ENCODE data around the gene CARHSP1. TPM values are rescaled to one million over a fixed set of nuclear protein-coding genes. Genes with fewer than 3 reads are reported as not detected.

Gene CARHSP1
- total and polyA plus RNA-seq, 2 of the 4 experiments (the other 2 are of a cell fraction), result 121 to 138 TPM

- no peak for ATAC-seq (ENCODE audit: low read depth)
These were observed 40.1 kb upstream of the CARHSP1 start for GRCh38 chr16:8908810-8909468.

More at GRCh38 chr16:8908810-8909468, 40.1 kb upstream of the CARHSP1 start:
- intact Hi-C loops (cut with micrococcal nuclease), result loop anchor here (10.0 kb wide), 1 partner anchor 186 kb away; the partner anchor contains the start of gene HAPSTR1
- peaks cover 3% of the 10 kb centered on the region; the same call in 1 of the 2 replicates for H3K9me1 ChIP-seq (ENCODE audit: insufficient read depth, low read length)
- no peak overlapping the region for H4K8ac ChIP-seq (ENCODE audit: low read depth in 2 of 2, low read length in 2 of 2)
- peaks cover 56% of the 10 kb centered on the region for H3K36me3 ChIP-seq (ENCODE audit: control insufficient read depth, insufficient read depth, low read length)
- H3K27me3 ChIP-seq (ENCODE audit: control insufficient read depth, insufficient read depth, low read length), result no peaks in the 10 kb centered on the region
- no peak overlapping the region for H4K5ac ChIP-seq (ENCODE audit: low read depth, low read length)
- CTCF ChIA-PET, result interaction anchor here (0.6 to 1.5 kb wide), 3 partner anchors 10 to 100 kb away, joined by 3 to 8 read pairs (median 6); no protein-coding TSS in a partner anchor
- H2AK5ac ChIP-seq (ENCODE audit: low read depth, low read length), result no peak overlapping the region
- H3K9me3 ChIP-seq (ENCODE audit: control insufficient read depth, insufficient read depth, low read length), result no peaks in the 10 kb centered on the region
- H2BK120ac ChIP-seq (ENCODE audit: low read depth, low read length), result no peak overlapping the region
- H3K56ac ChIP-seq (ENCODE audit: extremely low read depth, insufficient read depth, low read length), result no peak overlapping the region
- no peak overlapping the region for H3K4me3 ChIP-seq (ENCODE audit: insufficient read depth, low read depth, low read length)
- no peak overlapping the region for H2AK9ac ChIP-seq (replicated peaks; ENCODE audit: low read depth, low read length, poor library complexity)
- BruUV-seq (replicated peaks), result no TSS peak
- H2BK15ac ChIP-seq (ENCODE audit: low read depth, low read length), result no peak overlapping the region
- POLR2A ChIA-PET (ENCODE audit: unreplicated experiment), result no interaction called here
- no peak overlapping the region for H2AFZ ChIP-seq (replicated peaks; ENCODE audit: low read length, poor library complexity)
- H2BK20ac ChIP-seq (ENCODE audit: low read depth, low read length), result no peak overlapping the region
- in situ Hi-C loops (cut with MboI; ENCODE audit: low sequenced_read_pairs), result loop anchor here (5.0 kb wide), 1 partner anchor 98 kb away; no protein-coding TSS in a partner anchor
- no peak overlapping the region for H3K4ac ChIP-seq (ENCODE audit: low read depth, low read length)
- H4K20me1 ChIP-seq (ENCODE audit: insufficient read depth, low read length), result peaks cover 17% of the 10 kb centered on the region
- no peak overlapping the region for H2BK5ac ChIP-seq (ENCODE audit: low read depth, low read length, poor library complexity, severe bottlenecking)
- no peak overlapping the region for H3K14ac ChIP-seq (replicated peaks; ENCODE audit: low read depth, low read length)
- H3K27ac ChIP-seq (ENCODE audit: insufficient read depth, low read length), result no peak overlapping the region
- WGBS, 2 experiments (ENCODE audit: extremely low coverage in 2 of 2, insufficient read length in 1 of 2), result 93% methylated on average over 6 of the region's 8 CpGs; no CpG with 5 or more reads in 1 of the 2 experiments
- no peak overlapping the region for H3K4me2 ChIP-seq (ENCODE audit: low read depth, low read length)
- peak; percentile 78 for TF ChIP-seq MAFK (IDR thresholded peaks at IDR 0.05; ENCODE audit: low read depth, low read length)
- TF ChIP-seq SMC3 (IDR thresholded peaks at IDR 0.05; ENCODE audit: low read depth, low read length), result no peak
- dilution Hi-C loops (cut with HindIII; ENCODE audit: low sequenced_read_pairs, unreplicated experiment), result no loop called here
- H3K79me1 ChIP-seq (ENCODE audit: low read depth in 1 of 2, low read length in 2 of 2), result peaks cover 36 to 54% of the 10 kb centered on the region in 2 experiments; a peak in 3 of 4 replicates
- H3K4me1 ChIP-seq (ENCODE audit: control insufficient read depth, insufficient read depth, low read length), result no peaks in the 10 kb centered on the region
- DNase-seq, result no peak
- H3K23ac ChIP-seq (ENCODE audit: low read depth, low read length), result no peak overlapping the region
- no peak overlapping the region for H3K9ac ChIP-seq (ENCODE audit: low read depth, low read length)
- no peak overlapping the region for H4K91ac ChIP-seq (ENCODE audit: insufficient read depth, low read depth, low read length)
- H3K18ac ChIP-seq (ENCODE audit: low read depth, low read length), result no peak overlapping the region
